ENCODE results near the gene BCL10. TPM values are rescaled to one million over a fixed set of nuclear protein-coding genes. Genes with fewer than 3 reads are reported as not detected.
A peak's percentile ranks its signal among the peaks of the same experiment; 100 is the strongest.
"Not testable (repeated sequence)": the region's sequence is repeated elsewhere in the genome, so short reads cannot be mapped to it uniquely, and the experiment has no call there.

BCL10 gene
- total RNA-seq, 2 donors from 2014 or later: 9.0 to 12.7 TPM

DNA sequence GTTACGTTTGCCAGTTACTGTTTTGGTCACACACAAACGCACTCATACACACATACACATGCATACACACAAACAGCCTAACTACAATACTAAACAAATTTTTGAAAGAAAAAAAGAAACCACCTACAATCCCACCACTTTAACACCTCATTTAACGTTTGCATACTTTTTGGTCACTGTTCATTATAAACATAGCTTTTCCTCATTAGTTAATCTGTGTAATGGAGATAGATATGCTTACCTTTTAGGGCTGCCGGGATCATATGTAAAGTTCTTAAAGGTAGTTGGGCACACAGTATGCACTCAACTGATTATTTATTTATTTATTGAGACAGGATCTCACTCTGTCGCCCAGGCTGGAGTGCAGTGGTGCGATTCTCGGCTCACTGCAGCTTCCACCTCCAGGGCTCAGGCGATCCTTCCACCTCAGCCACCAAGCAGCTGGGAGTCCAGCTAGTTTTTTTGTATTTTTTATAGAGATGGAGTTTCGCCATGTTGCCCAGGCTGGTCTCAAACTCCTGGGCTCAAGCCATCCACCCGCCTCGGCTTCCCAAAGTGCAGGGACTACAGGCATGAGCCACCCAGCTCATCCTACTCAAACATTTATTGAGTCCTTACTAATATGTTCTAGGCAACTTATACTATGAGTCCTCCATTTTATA lies 677 bp upstream of the BCL10 start:
- no peak for DNase-seq
- intact Hi-C loops (cut with DNase I): no loop called here
- ATAC-seq: no peak

- intact Hi-C loops (cut with DNase I): no loop called here
- DNase-seq (no peak), ATAC-seq (peak in 1 of 2 donors; percentile 0)
Observed at GRCh38 chr1:85275701-85276214, 674 bp downstream of the BCL10 start.

GRCh38 chr1:85274969-85275453 lies 1.4 kb downstream of the BCL10 start:
- ATAC-seq (no peak), DNase-seq (no peak)
- intact Hi-C loops (cut with DNase I): no loop called here

- ATAC-seq: no peak
- intact Hi-C loops (cut with DNase I): no loop called here
- DNase-seq: no peak
Observed at GRCh38 chr1:85273397-85273796, 3.0 kb downstream of the BCL10 start.

DNA sequence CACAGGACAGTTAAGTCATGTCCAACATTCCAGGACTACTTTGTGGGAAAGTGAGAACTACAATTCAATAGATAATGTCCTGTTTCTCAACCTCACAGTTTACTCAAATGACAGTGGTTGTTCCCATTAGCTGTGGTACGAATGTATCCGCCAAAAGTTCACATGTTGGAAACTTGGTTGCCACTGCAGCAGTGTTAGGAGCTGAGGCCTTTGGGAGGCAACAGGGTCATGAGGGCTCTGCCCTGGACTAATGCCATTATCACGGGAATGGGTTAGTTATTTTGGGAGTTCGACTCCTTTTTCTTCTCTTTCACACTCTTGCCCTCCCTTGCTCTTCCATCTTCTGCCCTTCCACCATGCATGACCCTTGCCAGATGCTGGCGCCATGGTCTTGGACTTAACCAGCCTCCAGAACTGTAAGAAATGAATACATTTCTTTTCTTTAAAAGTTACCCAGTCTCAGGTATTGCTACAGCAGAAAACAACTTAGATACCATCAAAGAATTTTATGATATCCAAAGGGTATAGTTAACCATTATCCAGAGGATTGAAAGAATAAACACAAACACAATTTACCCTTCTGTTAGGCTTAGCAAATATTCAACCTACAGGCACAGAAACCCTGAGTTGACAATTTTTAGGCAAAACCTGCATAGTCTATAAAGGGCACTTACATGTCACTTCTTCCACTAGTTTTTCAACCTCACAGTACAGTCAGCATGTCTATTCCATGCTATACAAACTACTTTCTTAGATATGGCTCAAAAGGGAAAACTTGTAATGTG lies 7.4 kb downstream of the BCL10 start:
- DNase-seq (no peak), ATAC-seq (no peak)
- intact Hi-C loops (cut with DNase I): no loop called here

GRCh38 chr1:85267313-85267712 lies 9.1 kb downstream of the BCL10 start:
- no peak for DNase-seq
- ATAC-seq: no peak
- intact Hi-C loops (cut with DNase I): no loop called here

DNA sequence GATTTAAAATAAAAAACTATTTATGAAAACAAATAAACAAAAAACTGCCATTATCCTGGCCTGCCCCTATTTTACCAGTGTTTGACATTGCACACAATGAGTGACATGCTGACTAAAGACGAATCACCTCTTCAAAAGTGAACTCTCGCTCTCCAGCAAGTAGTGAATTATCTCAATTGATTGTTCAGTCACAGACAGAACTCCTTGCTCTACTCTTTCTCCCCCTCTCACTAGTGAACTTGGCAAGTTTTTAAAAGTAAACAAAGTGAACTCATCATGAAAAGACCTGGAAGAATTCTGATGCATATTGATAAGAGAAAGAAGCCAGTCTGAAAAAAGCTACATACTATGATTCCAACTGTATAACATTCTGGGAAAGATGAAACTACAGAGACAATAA lies 12.3 kb downstream of the BCL10 start:
- no peak for DNase-seq

DNA sequence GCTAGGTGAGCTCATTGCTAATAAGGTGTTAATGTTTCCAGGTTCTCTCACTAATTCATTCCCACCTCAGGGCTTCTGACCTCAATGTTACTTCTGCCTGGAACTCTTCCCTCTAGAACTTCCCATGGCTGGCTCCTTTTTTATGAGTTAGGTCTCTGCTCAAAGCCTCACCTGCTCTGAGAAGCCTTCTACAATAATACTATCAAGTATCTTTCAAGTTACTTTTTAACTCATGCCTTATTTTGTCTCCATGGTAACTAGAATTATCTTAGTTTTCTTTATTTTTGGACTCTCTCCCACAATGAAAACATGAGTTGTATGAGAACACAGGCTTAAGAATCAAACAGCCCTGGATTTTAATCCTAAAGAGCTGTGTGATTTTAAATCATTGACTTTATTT lies 13.4 kb downstream of the BCL10 start:
- DNase-seq: no peak
- intact Hi-C loops (cut with DNase I): no loop called here
- no peak for ATAC-seq

More for the DNA sequence above, 12.3 kb downstream of the BCL10 start:
- intact Hi-C loops (cut with DNase I): no loop called here
- no peak for ATAC-seq

DNA sequence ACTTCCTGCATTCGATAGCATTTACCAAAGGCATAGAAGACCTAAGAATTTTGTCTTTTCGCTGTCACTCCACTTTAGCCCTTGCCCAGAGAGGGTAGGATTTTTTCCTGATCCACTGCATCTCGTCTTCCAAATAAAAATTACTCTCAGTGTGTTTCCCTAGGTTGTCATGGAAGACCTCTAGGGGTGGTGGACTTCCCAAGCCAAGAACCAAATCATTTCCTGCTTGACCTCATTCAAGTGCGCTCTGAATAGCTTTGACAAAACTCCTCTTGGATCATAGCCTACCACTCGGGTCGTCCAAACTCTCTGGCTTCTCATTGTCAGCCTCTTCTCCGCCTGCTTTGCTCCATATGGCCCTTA lies 16.5 kb downstream of the BCL10 start:
- DNase-seq (peak; percentile 39), ATAC-seq (peak; percentile 74 to 79)
- intact Hi-C loops (cut with DNase I): loop anchor here (2.0 to 10.0 kb wide), 4 partner anchors 153 to 315 kb away; a partner anchor contains a TSS

DNA sequence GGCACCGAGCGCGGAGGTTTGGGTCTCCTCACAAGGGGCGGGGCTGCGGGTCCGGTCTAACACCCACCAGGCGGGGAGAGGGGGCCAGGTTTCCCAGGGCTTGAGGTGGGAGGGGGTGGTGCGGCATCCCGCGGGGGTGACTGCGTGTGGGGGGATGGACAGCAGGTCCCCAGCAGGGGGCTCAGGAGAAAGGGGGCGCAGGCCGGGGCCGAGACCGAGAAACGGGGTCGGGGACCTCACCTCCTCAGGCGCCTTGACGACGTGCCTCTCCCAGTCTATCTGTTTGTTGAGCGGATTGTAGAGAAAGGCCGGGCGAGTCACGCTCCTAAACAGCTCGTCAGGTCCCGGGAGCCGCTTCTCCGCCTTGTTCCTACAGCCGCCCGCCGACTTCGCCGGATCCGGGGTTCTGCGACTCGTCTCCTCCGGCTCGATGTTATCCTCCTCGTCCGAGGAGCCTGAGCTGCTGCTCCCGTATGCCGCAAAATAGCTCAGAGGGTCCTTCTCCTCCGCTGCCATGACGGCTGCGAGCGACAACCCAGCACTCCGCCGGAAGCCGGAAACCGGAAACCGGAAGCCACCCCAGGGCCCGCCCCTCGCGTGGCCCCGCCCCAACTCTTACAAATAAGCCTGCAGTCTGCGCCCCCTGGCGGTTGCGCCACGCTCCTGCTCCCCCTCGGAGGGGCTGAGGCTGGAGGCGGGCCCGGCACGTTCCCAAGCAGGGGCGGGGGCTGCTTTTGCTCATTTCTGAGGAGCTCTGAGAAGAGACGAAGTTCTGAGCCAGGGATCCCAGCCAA lies 17.1 kb downstream of the BCL10 start, which contains the start of gene C1orf52:
Gene C1orf52, minus strand, starts transcription at position 545 of the 794 bp plus-strand sequence. Its CDS starts 29 bp downstream, at position 516.
- DNase-seq: peak; percentile 97
- ATAC-seq: peak; percentile 98 to 99
- intact Hi-C loops (cut with DNase I): loop anchor here (2.0 to 10.0 kb wide), 4 partner anchors 152 to 315 kb away; a partner anchor contains a TSS

- ATAC-seq (no peak), DNase-seq (no peak)
- intact Hi-C loops (cut with DNase I): loop anchor here (2.0 to 10.0 kb wide), 4 partner anchors 151 to 314 kb away; a partner anchor contains a TSS
Observed at GRCh38 chr1:85258536-85259117, 17.8 kb downstream of the BCL10 start.

GRCh38 chr1:85249042-85249441 lies 27.4 kb downstream of the BCL10 start:
- DNase-seq; intact Hi-C loops (cut with DNase I); ATAC-seq: not testable (repeated sequence)

DNA sequence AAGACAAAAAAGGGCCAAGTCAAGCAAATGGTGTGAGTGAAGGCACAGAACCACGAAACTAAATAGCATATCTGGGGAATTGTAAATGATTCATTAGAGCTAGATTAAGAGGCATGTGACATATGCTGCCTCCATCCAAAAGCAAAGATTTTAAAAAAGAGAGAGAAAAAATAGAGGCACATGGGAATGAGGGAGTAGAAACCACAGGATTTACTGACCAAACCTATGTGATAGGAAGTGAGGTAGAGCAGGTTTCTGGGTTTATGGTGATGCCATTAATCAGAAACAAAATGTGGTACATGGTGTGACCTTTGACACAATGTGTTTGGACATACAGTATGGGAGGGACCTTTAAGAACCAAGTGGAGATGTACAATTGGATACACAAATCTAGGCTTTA lies 30.5 kb downstream of the BCL10 start:
- DNase-seq (no peak), ATAC-seq (no peak)
- intact Hi-C loops (cut with DNase I): no loop called here

- no peak for ATAC-seq
- intact Hi-C loops (cut with DNase I): no loop called here
- no peak for DNase-seq
Observed at GRCh38 chr1:85245456-85245855, 31.0 kb downstream of the BCL10 start.

GRCh38 chr1:85244271-85245061 lies 32.0 kb downstream of the BCL10 start:
- DNase-seq (no peak), ATAC-seq (no peak)
- intact Hi-C loops (cut with DNase I): no loop called here

GRCh38 chr1:85243372-85243771 lies 33.1 kb downstream of the BCL10 start:
- intact Hi-C loops (cut with DNase I): no loop called here
- ATAC-seq (no peak), DNase-seq (no peak)

GRCh38 chr1:85240643-85241042 lies 35.8 kb downstream of the BCL10 start:
- intact Hi-C loops (cut with DNase I): no loop called here
- DNase-seq (no peak), ATAC-seq (no peak)

GRCh38 chr1:85240174-85240601 lies 36.2 kb downstream of the BCL10 start:
- DNase-seq: no peak
- intact Hi-C loops (cut with DNase I): no loop called here
- ATAC-seq: peak; percentile 55 to 69

Measured in left cardiac atrium (tissue), 4 donors.